ENCODE measurements around the gene CES3.

Gene CES3

DNA sequence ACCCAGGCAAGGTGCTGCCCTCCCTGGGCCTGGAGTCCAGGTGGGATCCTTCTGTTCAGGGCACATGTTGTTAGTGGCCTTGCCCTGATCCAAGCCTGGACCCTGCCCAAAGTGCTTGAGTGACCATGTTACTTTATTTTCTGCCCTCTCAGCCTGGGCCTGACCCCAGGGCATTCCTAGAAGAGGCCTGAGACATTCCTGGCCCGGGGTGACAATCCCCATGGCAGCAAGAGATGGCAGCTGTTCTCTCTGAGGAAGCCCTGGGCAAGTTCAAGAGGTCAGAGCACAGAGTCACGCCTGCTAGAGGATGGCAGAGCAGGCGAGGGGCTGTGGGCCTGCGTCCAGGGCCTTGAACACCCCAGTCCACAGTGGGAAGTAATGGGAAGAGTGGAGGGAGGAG is 47.4 kb upstream of the CES3 start:
- no peak for TF ChIP-seq EZH2 (IDR thresholded peaks at IDR 0.05; ENCODE audit: borderline replicate concordance, low read length)
- TF ChIP-seq, protein P1, sequence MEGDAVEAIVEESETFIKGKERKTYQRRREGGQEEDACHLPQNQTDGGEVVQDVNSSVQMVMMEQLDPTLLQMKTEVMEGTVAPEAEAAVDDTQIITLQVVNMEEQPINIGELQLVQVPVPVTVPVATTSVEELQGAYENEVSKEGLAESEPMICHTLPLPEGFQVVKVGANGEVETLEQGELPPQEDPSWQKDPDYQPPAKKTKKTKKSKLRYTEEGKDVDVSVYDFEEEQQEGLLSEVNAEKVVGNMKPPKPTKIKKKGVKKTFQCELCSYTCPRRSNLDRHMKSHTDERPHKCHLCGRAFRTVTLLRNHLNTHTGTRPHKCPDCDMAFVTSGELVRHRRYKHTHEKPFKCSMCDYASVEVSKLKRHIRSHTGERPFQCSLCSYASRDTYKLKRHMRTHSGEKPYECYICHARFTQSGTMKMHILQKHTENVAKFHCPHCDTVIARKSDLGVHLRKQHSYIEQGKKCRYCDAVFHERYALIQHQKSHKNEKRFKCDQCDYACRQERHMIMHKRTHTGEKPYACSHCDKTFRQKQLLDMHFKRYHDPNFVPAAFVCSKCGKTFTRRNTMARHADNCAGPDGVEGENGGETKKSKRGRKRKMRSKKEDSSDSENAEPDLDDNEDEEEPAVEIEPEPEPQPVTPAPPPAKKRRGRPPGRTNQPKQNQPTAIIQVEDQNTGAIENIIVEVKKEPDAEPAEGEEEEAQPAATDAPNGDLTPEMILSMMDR (IDR thresholded peaks at IDR 0.05; ENCODE audit: low read length): no peak
- Histone ChIP-seq H3K36me3 (ENCODE audit: insufficient read depth, low read length) (no peaks in the 10 kb centered on the region), H3K4me1 (ENCODE audit: insufficient read depth, low read length, severe bottlenecking) (no peaks in the 10 kb centered on the region), H3K27ac (ENCODE audit: low read depth, low read length, poor library complexity, severe bottlenecking) (no peak overlapping the region), H3K27me3 (ENCODE audit: insufficient read depth, low read length) (peaks cover 7% of the 10 kb centered on the region; the same call in 1 of the 2 replicates), H3K4me3 (ENCODE audit: low read depth, low read length, poor library complexity, severe bottlenecking) (no peak overlapping the region), H3K9ac (ENCODE audit: low read length) (no peak overlapping the region), H3K79me2 (ENCODE audit: insufficient read depth, low read length) (no peaks in the 10 kb centered on the region), H4K20me1 (ENCODE audit: insufficient read depth, low read length) (no peaks in the 10 kb centered on the region), H3F3A (ENCODE audit: insufficient read depth, low read length) (no peaks in the 10 kb centered on the region), H3K9me2 (ENCODE audit: low read depth, low read length) (no peaks in the 10 kb centered on the region), H2AFZ (ENCODE audit: low read length) (no peak overlapping the region), H3K9me3 (ENCODE audit: low read length) (no peaks in the 10 kb centered on the region), H3K4me2 (ENCODE audit: low read length) (no peak overlapping the region)

DNA sequence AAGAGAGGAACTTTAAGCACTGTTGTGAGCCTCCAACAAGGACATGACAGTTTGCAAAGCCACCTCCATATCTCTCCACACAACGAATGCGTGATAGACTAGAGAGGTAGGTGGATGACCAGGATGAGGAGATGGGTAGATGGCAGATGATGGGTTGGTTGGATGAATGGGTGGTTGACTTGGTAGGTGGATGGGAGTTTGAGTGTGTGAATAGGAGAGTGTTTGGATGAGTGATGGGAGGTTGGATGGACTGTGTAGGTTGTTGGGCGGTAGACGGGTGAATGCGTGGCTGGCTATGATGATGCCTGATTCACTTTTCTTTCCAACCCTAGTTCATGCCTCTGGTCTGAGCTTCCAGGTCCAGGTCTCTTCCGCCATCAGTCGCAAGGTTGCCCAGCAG is 46.5 kb upstream of the CES3 start:
- no peaks in the 10 kb centered on the region for H4K20me1 ChIP-seq (ENCODE audit: insufficient read depth, low read length)
- H3K4me3 ChIP-seq (ENCODE audit: low read depth, low read length, poor library complexity, severe bottlenecking): no peak overlapping the region
- H3K79me2 ChIP-seq (ENCODE audit: insufficient read depth, low read length): no peaks in the 10 kb centered on the region
- no peaks in the 10 kb centered on the region for H3K9me3 ChIP-seq (ENCODE audit: low read length)
- no peaks in the 10 kb centered on the region for H3F3A ChIP-seq (ENCODE audit: insufficient read depth, low read length)
- TF ChIP-seq, protein P1 (IDR thresholded peaks at IDR 0.05; ENCODE audit: low read length): no peak
- no peak for TF ChIP-seq EZH2 (IDR thresholded peaks at IDR 0.05; ENCODE audit: borderline replicate concordance, low read length)
- H3K9me2 ChIP-seq (ENCODE audit: low read depth, low read length): no peaks in the 10 kb centered on the region
- no peak overlapping the region for H3K9ac ChIP-seq (ENCODE audit: low read length)
- no peak overlapping the region for H3K27ac ChIP-seq (ENCODE audit: low read depth, low read length, poor library complexity, severe bottlenecking)
- H2AFZ ChIP-seq (ENCODE audit: low read length): no peak overlapping the region
- no peaks in the 10 kb centered on the region for H3K36me3 ChIP-seq (ENCODE audit: insufficient read depth, low read length)
- H3K27me3 ChIP-seq (ENCODE audit: insufficient read depth, low read length): peaks cover 7% of the 10 kb centered on the region; the same call in 1 of the 2 replicates
- H3K4me2 ChIP-seq (ENCODE audit: low read length): no peak overlapping the region
- H3K4me1 ChIP-seq (ENCODE audit: insufficient read depth, low read length, severe bottlenecking): no peaks in the 10 kb centered on the region

- Histone ChIP-seq H3K36me3 (ENCODE audit: insufficient read depth, low read length) (no peaks in the 10 kb centered on the region), H3K9me3 (ENCODE audit: low read length) (no peaks in the 10 kb centered on the region), H4K20me1 (ENCODE audit: insufficient read depth, low read length) (no peaks in the 10 kb centered on the region), H3K4me2 (ENCODE audit: low read length) (no peak overlapping the region), H2AFZ (ENCODE audit: low read length) (no peak overlapping the region), H3F3A (ENCODE audit: insufficient read depth, low read length) (no peaks in the 10 kb centered on the region), H3K9ac (ENCODE audit: low read length) (no peak overlapping the region), H3K27me3 (ENCODE audit: insufficient read depth, low read length) (peaks cover 7% of the 10 kb centered on the region; the same call in 1 of the 2 replicates), H3K4me3 (ENCODE audit: low read depth, low read length, poor library complexity, severe bottlenecking) (no peak overlapping the region), H3K79me2 (ENCODE audit: insufficient read depth, low read length) (no peaks in the 10 kb centered on the region), H3K4me1 (ENCODE audit: insufficient read depth, low read length, severe bottlenecking) (no peaks in the 10 kb centered on the region), H3K9me2 (ENCODE audit: low read depth, low read length) (no peaks in the 10 kb centered on the region), H3K27ac (ENCODE audit: low read depth, low read length, poor library complexity, severe bottlenecking) (no peak overlapping the region)
- TF ChIP-seq, protein P1 (IDR thresholded peaks at IDR 0.05; ENCODE audit: low read length): no peak
- TF ChIP-seq EZH2 (IDR thresholded peaks at IDR 0.05; ENCODE audit: borderline replicate concordance, low read length): no peak
These were observed 46.0 kb upstream of the CES3 start for GRCh38 chr16:66915041-66915440.
